Thoracic aorta (tissue), 2 donors: ENCODE results near the gene COL13A1. TPM values are rescaled to one million over a fixed set of nuclear protein-coding genes. Genes with fewer than 3 reads are reported as not detected.

ENCODE experiments used
- ATAC-seq: fragments of 150-250 bp; one replicate; pipeline ENCODE4 v1.8.0; 2017; ENCODE audit warnings: low read depth; ENCODE audit not compliant: insufficient number of reproducible peaks, low FRiP score
- DNase-seq: peaks from one replicate; pipeline ENCODE4 v3.0.0-alpha.2; 2020; ENCODE audit warnings: low spot score
- H3K27ac ChIP-seq, 2 donors: fragments of 200-600 bp; sonication (generic); 1 replicate in 1 of 2; 2 replicates in 1 of 2; pipeline ENCODE4 v1.5.1; 2016; ENCODE audit warnings: mild to moderate bottlenecking in 2 of 2, moderate library complexity in 2 of 2
- H3K27me3 ChIP-seq: fragments of 200-600 bp; sonication (generic); replicated peaks from 2 replicates; pipeline ENCODE4 v1.6.0; 2016; ENCODE audit warnings: mild to moderate bottlenecking; ENCODE audit not compliant: insufficient read depth
- H3K36me3 ChIP-seq: fragments of 200-600 bp; sonication (generic); one replicate; pipeline ENCODE4 v1.5.1; 2016
- H3K4me1 ChIP-seq, 2 donors: fragments of 200-600 bp; sonication (generic); 1 replicate in 1 of 2; 2 replicates in 1 of 2; pipeline versions ENCODE4 v1.5.1 to v1.6.0; 2016; ENCODE audit warnings: low read depth in 2 of 2, mild to moderate bottlenecking in 1 of 2; ENCODE audit not compliant: control insufficient read depth in 1 of 2
- H3K4me3 ChIP-seq: fragments of 200-600 bp; sonication (generic); 2 replicates; pipeline ENCODE4 v1.5.1; 2016; ENCODE audit warnings: mild to moderate bottlenecking
- H3K9me3 ChIP-seq: fragments of 200-600 bp; sonication (generic); 2 replicates; pipeline ENCODE4 v1.5.1; 2016
- CTCF ChIP-seq: fragments of 200-600 bp; sonication (generic); IDR thresholded peaks from one replicate; pipeline ENCODE4 v1.5.1; 2019; ENCODE audit warnings: antibody characterized with exemption
- total RNA-seq, 2 donors: library from RNA; depleted of rRNA; stranded (reverse); fragments of >200 nt; gene quantifications; one replicate each; pipeline versions ENCODE4 v1.1.0 to v1.2.3, GENCODE V29; 2016

COL13A1 gene
- total RNA-seq, 2 donors from 2014 or later: 23.1 to 34.1 TPM

- Histone ChIP-seq H3K36me3 (no peaks in the 10 kb centered on the region), H3K27ac (no peak overlapping the region), H3K4me1 (peaks cover 12 to 39% of the 10 kb centered on the region in 2 donors), H3K27me3 (no peaks in the 10 kb centered on the region), H3K9me3 (no peaks in the 10 kb centered on the region), H3K4me3 (no peak overlapping the region)
- DNase-seq: no peak
- no peak for ATAC-seq
- TF ChIP-seq CTCF: no peak
Observed at GRCh38 chr10:69858201-69858600, 56.5 kb downstream of the COL13A1 start.

GRCh38 chr10:69860271-69860670 lies 58.6 kb downstream of the COL13A1 start:
- DNase-seq: no peak
- Histone ChIP-seq H3K27ac (no peak overlapping the region), H3K4me1 (peaks cover 12 to 32% of the 10 kb centered on the region in 2 donors), H3K9me3 (no peaks in the 10 kb centered on the region), H3K27me3 (no peaks in the 10 kb centered on the region), H3K4me3 (no peak overlapping the region), H3K36me3 (no peaks in the 10 kb centered on the region)
- TF ChIP-seq CTCF: no peak
- no peak for ATAC-seq

GRCh38 chr10:69861251-69862240 lies 59.8 kb downstream of the COL13A1 start:
- peak; percentile 37 for TF ChIP-seq CTCF
- H3K27ac ChIP-seq: peak overlapping the region; percentile 11 to 30

GRCh38 chr10:69862882-69863530 lies 61.3 kb downstream of the COL13A1 start:
- H3K4me1 ChIP-seq: peaks cover 15 to 37% of the 10 kb centered on the region in 2 donors
- TF ChIP-seq CTCF: no peak
- DNase-seq (no peak), ATAC-seq (no peak)
- no peaks in the 10 kb centered on the region for H3K9me3 ChIP-seq
- no peaks in the 10 kb centered on the region for H3K36me3 ChIP-seq
- H3K27ac ChIP-seq: no peak overlapping the region
- no peak overlapping the region for H3K4me3 ChIP-seq
- H3K27me3 ChIP-seq: no peaks in the 10 kb centered on the region

More at GRCh38 chr10:69861251-69862240, 59.8 kb downstream of the COL13A1 start:
- no peaks in the 10 kb centered on the region for H3K9me3 ChIP-seq
- H3K36me3 ChIP-seq: no peaks in the 10 kb centered on the region
- DNase-seq: no peak
- peaks cover 15 to 28% of the 10 kb centered on the region in 2 donors for H3K4me1 ChIP-seq
- H3K4me3 ChIP-seq: no peak overlapping the region
- H3K27me3 ChIP-seq: no peaks in the 10 kb centered on the region
- ATAC-seq: peak; percentile 25

GRCh38 chr10:69863580-69863979 lies 61.9 kb downstream of the COL13A1 start:
- TF ChIP-seq CTCF: no peak
- ATAC-seq (no peak), DNase-seq (no peak)
- Histone ChIP-seq H3K27me3 (no peaks in the 10 kb centered on the region), H3K27ac (no peak overlapping the region), H3K4me1 (peaks cover 15 to 37% of the 10 kb centered on the region in 2 donors), H3K4me3 (no peak overlapping the region), H3K9me3 (no peaks in the 10 kb centered on the region), H3K36me3 (no peaks in the 10 kb centered on the region)
